HG02759 (cell line): Measurements from ENCODE around the gene L3MBTL4.

Source experiments
- ATAC-seq: cut with Tn5 transposase; IDR thresholded peaks from one replicate; pipeline ENCODE4 v1.9.1; 2021; ENCODE audit warnings: mild to moderate bottlenecking, moderate library complexity; ENCODE audit not compliant: unreplicated experiment

L3MBTL4 gene

GRCh38 chr18:5969355-5969988 is 445.2 kb downstream of the L3MBTL4 start:
- ATAC-seq: no peak

DNA sequence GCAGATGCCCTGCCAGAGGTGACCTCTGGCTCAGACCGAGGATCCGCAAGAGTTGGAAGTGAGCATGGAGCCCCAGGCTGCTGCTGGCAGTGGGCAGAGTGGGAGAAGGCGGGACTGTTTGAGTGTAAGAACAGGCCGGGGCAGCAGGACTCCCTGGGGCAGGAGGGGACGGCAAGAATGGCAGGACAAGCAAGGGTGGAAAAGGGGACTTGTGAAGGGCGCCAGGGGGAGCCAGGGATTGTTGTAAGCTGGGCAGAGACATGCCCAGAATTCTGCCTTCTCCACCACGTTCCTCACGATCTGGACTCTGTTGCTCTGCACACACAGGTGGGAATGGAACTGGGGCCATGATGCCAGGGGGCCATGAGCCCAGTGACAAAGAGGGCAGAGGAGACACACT is 447.0 kb downstream of the L3MBTL4 start:
- no peak for ATAC-seq

DNA sequence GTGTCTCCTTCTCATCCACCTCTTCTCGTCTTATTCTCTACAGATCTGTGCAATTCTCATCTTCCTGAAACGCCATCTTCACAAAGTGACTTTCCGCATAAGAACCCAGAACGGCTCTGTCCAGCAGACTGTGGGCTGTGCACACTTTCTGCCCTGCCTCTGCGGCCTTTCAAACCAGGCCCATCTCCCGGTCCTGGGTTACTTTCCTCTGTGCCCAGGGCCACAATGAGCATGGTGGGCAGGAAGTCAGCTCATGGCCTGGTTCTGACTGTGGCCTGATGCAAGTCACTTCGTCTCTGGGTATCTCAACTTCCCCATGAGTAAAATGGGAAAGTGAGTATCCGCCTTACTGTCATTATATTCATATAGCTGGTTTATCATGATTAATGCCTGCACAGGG is 447.7 kb downstream of the L3MBTL4 start:
- no peak for ATAC-seq

- ATAC-seq: no peak
Observed at GRCh38 chr18:5966514-5966913, 448.2 kb downstream of the L3MBTL4 start.

DNA sequence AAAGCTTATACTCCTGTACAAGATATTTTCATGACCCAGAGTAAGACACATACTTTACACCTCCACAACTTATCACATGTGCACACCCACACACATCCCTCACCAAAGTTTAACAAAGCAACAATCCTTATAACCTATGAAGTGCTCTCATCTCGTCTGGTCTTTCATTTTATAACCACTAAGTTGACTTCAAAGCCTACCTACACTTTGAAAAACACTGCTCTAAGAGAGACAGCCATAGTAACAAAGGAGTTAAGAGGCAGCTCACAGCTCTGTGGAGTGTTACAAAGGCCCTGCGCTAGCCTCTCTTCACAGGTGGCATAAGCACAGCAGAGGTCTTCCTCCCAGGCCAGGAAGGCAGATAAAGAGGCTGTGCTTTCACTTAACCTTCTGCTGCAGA is 449.7 kb downstream of the L3MBTL4 start:
- no peak for ATAC-seq

- ATAC-seq: no peak
Observed at GRCh38 chr18:5964596-5964995, 450.1 kb downstream of the L3MBTL4 start.

DNA sequence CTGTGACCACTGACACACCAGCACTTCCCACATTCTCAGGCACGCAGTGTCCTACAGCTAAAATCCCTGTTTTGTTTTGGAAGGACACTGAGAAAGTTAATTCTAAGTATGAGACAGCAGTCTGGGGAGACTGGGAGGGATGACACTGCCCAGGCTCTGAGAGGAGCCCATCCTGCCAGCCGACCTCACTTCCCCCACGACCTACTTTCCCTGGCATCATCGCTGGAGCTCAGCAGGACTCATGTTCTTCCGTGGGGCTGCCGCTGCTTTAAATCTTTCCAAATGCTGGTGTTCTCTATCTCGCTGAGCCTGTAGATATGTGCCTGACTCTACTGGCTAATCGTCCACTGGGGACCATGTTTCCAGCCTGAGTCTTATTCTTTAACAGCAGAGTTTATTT is 450.6 kb downstream of the L3MBTL4 start:
- no peak for ATAC-seq

DNA sequence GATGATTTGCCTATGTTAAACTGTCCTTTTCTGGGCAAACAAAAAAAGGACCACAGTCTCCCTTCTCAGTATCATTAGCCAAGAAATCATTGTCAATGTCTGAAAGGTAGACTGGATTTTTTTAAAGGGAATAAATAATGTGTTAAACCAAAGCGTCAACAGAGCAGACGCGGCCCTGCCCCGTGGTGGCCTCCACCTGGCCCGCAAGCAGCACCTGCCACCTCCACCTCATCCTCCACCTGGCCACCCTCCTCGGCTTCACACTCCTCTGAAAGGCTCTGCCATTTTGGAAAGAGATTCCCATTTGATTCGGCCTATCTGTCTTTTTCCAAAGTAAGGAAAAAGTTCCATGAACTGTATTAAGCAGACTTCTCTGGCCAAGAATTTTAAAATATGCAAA is 451.4 kb downstream of the L3MBTL4 start:
- no peak for ATAC-seq

- no peak for ATAC-seq
Observed at GRCh38 chr18:5962362-5962761, 452.3 kb downstream of the L3MBTL4 start.

DNA sequence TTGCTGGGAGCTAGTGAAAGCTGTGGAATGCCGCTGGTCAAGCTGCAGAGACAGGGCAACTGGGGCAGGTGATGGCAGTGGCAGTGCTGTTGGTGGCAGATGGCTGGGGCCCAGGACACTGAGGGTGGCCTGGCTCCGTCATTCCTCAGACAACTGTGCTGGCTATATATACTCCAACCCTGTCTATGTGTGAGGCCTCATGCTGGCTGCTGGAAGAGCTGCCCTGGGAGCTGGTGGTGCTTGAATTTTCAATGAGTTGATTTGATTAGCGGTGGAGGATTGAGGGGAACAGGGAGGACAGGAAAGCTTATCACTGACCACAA is 452.9 kb downstream of the L3MBTL4 start:
- no peak for ATAC-seq

GRCh38 chr18:5961097-5961827 is 453.4 kb downstream of the L3MBTL4 start:
- no peak for ATAC-seq

GRCh38 chr18:5958822-5959221 is 455.9 kb downstream of the L3MBTL4 start:
- no peak for ATAC-seq

GRCh38 chr18:5955861-5956260 is 458.9 kb downstream of the L3MBTL4 start:
- no peak for ATAC-seq

- ATAC-seq: no peak
Observed at GRCh38 chr18:5951515-5952091, 463.1 kb downstream of the L3MBTL4 start.

DNA sequence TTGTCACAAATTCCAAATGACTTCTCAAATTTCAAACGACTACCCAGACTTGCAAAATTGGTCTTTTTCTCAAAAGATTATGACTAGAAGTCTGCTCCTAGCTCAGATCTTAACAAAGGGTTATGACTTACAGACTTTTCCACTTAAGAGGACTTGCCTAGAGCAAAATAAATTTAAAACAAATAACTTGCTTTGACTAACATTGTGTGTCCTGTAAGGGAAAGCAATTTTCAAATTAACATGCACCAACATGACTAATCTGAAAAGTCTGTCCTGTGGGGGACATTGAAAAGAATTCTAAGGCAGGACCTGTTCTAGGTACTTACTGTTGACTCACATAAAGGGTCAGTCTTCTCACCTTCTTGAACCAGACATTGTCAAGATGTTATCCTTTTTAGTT is 465.9 kb downstream of the L3MBTL4 start:
- no peak for ATAC-seq

- ATAC-seq: no peak
Observed at GRCh38 chr18:5948237-5948636, 466.5 kb downstream of the L3MBTL4 start.

DNA sequence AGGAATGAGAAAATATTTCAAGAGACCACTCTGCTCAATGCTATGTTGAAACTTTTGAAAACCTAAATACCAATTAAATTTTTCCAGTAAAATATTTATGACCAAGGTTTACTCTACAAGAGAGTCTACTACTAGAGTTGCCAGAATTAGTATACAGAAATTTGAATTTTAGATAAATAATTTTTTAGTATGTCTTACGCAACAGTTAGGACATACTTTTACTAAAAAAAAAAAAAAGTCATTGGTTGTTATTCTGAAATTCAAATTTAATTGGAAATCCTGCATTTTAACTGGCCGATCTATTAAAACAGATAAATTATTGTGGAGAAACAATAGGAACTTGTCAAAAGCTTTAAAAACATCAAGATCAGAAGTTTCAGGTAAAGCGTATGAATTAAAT is 470.3 kb downstream of the L3MBTL4 start:
- ATAC-seq: no peak

GRCh38 chr18:5943514-5943913 is 471.2 kb downstream of the L3MBTL4 start:
- ATAC-seq: no peak

DNA sequence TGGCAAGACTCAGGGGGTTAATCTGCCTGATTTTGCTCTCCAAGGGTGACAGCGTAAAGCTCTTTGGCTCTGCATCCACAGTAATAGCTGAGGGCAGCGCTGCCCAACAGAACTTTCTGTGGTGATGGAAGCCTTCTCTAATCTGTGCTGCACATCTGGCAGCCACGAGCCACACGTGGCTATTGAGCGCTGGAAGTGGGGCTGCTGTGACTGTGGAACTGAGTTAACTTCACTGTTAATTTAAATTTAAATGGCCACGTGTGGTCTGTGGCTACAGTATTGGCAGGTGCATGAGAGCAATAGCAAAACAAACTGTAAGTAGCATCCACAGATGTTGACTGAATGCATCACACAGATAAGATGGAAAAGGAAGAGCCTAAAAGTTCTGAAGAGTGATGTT is 472.1 kb downstream of the L3MBTL4 start:
- no peak for ATAC-seq

DNA sequence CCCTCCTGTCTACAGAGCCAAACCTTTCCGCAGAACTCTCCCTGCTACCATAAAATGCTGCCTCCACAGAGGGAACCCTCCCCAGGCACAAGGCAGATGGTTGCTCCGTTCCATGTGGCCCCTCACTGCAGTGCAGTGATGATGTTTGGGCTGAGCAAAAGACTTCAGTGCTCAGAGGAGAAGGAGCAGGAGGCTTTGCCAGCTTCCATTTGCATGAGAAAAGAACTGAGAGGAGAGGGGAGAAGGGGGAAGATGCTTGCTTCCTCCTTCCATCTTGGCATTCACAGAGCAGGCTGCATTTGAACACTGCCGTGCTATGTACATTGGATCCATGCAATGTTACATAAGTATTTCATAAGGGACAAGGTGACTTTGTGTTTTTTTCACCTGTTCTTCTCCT is 472.8 kb downstream of the L3MBTL4 start:
- ATAC-seq: no peak

DNA sequence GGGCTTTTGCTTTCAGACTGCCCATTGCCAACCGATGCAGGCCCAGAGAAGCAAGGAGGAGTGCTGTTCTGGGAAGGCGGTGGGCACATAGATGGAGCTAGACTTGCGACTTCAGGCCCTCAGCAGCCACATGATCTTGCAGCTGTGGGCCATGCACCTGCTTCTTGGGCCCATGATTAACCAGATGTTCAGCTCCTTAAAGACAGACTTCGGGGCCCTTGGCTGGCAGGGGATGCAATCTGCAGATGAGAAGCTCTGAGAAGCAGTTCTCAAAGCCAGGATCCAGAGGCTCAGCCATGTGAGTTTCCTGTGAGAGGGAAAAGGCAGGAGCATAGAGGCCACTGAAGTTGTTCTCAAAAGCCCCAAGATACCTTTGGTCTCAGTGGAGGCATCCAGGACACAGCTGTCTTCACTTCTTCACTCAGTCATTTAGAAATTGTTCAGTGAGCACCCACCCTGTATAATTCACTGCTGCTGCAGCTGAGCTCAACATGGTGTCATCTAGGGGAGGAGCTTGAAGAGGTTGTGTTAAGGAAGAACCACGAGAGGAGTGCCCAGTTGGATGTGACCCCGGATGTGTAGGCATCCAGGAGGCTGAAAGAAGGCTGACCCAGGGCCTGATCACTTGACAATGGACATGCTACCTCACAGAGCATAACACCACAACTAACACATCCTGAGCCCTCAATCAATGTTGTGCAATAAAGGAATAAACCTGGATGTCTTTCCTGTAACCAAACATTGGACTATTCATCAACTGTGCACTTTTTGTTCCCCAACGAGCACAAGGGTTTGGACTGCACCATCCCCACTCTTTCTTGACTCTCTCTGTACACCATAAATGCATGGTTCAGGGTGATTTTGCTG is 474.7 kb downstream of the L3MBTL4 start:
- no peak for ATAC-seq

DNA sequence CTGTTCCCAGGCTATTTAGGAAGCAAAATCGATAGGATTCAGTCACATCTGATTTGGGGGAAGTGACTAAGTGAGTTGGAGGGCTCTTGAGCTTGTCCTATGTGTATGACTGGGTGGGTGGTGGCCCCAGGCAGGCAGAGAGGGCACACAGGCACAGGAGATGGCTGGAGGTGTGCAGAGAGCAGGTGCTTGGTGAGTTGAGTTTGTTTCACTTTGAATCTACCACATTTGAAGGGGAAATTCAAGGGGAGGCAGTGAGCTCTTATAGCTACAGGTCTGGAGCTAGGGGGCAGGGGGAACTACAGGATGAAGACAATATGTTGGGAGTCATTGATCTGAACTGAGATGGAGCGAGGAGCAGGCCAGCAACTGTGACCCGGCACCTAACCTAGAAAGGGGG is 476.9 kb downstream of the L3MBTL4 start:
- ATAC-seq: no peak
